Stimulated activated CD4-positive, alpha-beta T cell treated with anti-CD3 and anti-CD28 coated beads, Interleukin-4, amount 100 ng/mL, for 1 hour (primary cell): ENCODE data around the gene LSAMP.
"Not testable (repeated sequence)": the region's sequence is repeated elsewhere in the genome, so short reads cannot be mapped to it uniquely, and the experiment has no call there.

Experiments used
- DNase-seq: peaks from one replicate; pipeline ENCODE4 v3.0.0-alpha.2; 2020

The LSAMP gene

DNA sequence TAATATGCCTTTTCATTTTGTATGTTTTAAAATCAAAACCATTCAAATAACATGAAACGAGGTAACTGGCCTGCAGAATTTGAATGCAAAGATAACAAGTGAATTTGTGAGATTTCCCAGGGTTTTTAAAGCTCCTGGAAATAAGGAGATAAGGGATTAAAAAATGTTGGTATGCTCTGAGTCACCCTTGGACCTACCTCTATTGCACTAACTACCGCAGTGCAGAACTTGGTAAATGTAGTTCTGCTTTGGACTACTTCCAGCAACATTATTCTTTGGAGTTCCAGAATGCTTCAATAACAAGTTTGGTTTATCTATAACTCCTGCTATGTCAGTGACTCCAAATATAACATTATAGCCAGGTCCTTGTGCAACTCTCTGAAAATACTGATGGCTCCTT, 620.2 kb downstream of the LSAMP start:
- DNase-seq = no peak

DNA sequence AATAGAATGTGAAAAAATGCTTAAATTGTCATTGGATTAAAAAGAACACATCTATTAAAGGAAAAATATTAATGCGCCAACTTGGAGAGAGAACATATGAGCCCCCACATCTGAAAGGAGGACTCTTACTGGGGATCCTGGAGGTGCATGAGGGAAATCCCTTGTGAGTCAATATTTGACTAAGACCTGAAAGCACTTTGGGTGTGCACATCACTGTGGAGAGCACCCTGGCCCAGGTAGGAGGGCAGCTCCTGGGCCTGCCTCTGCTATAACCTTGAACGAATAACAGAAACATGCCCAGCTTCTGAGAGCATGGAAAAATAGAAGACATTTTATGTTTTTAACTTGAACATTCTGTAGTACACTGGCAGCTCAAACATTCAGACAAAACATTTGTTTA, 622.2 kb downstream of the LSAMP start:
- no peak for DNase-seq

DNA sequence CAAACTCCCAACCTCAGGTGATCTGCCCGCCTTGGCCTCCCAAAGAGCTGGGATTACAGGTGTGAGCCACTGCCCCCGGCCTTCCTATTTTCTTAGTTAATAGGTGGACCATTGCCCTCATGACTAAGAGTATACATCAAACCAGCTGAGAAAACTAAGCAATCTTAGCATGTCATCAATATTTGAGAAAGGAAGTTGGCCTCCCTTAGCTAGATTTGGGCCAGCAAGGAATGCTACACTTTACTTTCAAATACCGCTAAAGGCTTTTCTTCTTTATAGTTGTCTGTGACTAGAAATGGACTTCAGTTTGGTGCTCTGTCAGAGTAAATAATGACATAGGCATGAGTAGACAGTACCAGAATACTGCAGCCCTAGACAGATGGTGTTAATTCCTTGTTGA, 622.7 kb downstream of the LSAMP start:
- DNase-seq = no peak

DNA sequence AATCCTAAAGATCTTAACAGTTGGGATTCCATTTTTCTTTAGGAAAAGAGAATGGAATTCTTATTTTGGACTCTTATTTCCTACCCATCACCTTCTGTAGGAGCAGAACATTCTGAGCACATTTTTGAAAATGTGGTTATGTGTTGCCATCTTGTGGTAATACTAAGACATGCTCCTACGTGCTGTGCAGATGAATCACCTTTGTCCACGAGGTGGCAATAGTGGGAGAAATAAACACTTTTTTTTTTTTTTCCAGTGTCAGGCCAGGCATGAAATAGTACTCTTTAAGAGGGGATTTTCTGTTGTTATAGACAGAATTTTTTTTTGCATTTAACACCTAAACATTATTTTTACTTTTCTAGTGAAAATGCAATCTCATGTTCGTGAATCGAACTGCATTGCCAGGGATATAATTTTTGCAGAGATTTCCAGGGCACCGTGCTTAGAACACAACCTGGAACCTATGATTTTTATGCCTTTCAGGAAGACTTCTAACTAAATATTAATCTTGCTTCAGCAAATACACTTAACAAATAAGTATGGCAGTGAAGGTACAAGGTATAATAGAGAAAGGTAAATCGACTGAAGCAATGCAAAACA, 625.4 kb downstream of the LSAMP start:
- DNase-seq = peak; percentile 39

DNA sequence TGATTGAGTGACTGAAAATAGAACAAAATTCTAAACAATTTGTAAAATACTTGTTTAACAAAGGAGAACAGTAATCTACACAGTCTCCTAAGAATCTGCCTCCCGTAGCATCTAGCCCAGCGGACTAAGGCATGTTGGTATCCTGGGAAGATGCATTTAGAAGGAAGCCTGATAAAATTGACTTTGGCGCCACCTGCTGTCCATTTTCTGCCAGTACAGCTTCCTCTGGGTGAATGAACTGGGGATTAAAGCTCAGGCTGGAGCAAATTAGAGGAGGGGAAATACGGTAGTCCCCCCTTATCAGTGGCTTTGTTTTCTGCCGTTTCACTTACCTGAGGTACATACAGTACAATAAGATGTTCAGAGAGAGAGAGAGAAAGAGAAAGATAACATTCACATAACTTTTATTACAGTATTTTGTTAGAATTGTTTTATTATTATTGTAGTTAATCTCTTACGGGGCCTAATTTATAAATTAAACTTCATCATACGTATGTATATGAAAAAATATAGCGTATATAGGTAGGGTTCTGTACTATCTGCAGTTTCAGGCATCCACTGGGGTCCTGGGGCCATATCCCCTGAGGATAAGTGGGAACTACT, 630.4 kb downstream of the LSAMP start:
- DNase-seq = peak; percentile 63

DNA sequence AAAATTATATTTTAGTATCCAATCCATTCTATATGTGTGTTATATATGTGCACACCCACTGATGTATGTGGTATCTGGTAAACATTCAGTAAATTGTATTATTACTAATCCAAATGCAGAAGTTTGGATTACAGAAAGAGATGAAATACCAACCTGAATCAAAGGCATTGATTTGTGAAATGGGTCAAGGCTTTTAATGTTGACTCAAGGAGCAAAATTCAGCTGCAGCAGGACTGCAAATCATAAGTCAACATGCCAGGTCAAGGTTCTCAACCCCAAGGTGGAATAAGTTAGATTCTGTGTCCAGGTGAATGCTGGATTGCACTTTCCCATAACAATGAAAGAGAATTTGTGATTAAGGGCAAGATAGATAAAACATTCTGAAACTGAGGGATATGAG, 631.3 kb downstream of the LSAMP start:
- DNase-seq = no peak

GRCh38 chr3:115808816-115809215, 636.5 kb downstream of the LSAMP start:
- DNase-seq = no peak

GRCh38 chr3:115808244-115808643, 637.0 kb downstream of the LSAMP start:
- no peak for DNase-seq

- DNase-seq = no peak
Measured at GRCh38 chr3:115806501-115806900, 638.8 kb downstream of the LSAMP start.

- DNase-seq = no peak
Measured at GRCh38 chr3:115805520-115805919, 639.8 kb downstream of the LSAMP start.

GRCh38 chr3:115804713-115805119, 640.6 kb downstream of the LSAMP start:
- no peak for DNase-seq

DNA sequence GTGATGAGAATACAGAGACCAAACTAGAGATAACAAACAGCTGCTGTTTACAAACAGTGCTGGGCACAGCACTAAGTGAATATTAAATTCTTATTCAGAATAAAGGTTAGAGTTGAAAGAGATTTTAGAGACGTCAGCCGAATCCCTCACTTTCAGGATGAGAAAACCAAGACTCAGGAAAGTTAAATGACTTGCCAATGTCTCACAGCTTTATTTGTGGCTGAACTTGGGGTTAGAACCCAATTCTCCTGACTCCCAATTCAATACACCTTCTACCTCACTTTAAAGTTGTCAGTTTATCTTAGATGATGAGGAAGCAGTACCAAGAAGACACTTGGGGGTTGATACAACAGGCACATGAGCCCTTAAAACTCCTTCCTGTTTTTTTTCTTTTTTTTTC, 641.1 kb downstream of the LSAMP start:
- DNase-seq = no peak

DNA sequence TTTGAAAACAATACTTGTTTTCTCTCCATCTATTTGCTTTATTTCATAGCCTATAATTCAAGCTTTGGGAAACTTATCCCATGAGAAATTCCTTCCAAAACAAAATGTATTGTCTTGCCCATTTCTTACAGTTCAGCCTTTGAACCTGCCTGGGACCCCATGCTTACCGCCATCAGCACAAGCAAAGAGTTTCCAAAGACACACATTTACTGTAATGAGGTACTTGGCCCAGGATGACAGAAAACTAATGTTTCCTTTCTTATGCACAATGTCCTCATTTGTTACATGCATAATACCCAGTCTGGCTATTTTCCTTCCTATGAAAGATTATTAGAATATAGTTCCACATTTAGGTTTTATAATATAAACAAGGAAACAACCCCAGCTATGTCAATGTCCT, 641.6 kb downstream of the LSAMP start:
- no peak for DNase-seq

DNA sequence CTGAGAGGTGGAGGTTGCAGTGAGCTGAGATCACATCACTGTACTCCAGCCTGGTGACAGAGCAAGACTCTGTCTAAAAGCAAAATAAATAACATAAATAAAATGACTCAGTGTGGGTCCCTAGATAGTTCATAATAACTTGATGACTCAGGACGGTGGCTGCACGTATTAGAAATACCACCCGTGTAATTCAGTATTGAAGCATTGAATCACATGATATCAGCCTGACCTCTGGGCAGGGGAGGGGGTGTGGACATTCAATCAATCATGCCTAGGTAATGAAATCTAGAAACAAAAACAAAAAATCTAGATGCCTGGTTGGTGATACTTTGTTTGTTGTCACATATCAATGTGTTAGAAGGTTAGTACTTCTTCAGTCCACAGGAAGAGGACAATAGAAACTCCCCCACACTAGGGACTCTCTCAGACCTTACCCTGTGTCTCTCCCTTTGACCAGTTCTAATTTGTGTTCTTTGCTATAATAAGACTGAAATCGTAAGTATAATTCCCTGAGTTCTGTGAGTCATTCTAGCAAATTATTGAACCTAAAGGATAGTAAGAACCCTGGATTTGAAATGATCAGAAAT, 644.7 kb downstream of the LSAMP start:
- no peak for DNase-seq

DNA sequence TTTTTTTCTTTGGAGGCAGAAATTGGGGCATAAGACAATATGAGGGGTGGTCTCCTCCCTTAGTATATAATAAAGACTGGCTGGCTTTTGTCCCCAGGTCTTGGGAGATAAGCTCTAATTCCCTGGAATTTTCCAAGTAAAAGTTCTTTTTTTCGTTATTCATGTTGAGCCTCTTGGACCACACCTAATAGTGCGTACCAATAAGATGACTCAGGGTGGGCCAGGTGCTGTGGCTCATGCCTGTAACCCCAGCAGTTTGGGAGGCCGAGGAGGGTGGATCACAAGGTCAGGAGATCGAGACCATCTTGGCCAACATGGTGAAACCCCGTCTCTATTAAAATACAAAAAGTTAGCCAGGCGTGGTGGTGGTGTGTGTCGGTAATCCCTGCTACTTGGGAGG, 645.2 kb downstream of the LSAMP start:
- not testable (repeated sequence) for DNase-seq

DNA sequence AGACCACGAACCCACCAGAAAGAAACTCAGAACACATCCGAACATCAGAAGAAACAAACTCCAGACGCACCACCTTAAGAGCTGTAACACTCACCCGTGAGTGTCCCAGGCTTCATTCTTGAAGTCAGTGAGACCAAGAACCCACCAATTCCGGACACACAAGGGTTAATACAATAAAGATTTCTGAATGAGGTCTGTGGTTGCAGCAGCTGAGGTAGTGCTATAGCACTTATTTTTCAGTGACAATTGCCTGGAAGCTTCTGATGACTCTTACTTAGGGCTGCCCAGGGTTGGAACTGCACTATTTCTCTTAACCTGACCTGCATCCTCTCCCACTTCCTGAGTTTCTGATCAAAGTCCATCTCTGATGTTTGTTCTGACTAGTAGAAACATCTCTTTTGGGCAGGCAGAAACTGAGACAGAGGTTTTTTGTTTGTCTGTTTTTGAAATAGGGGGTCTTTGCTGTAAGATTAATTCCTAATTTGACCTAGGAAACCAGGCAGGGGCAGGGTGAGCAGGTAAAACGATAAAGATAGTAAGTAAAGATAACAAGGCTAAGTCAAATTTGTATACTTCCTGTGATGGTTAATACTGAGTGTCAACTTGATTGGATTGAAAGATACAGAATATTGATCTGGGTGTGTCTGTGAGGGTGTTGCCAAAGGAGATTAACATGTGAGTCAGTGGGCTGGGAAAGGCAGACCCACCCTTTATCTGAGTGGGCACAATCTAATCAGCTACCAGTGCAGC, 652.9 kb downstream of the LSAMP start:
- no peak for DNase-seq

GRCh38 chr3:115791271-115792153, 653.8 kb downstream of the LSAMP start:
- DNase-seq = not testable (repeated sequence)

- DNase-seq = peak; percentile 34
Measured at GRCh38 chr3:115790759-115791158, 654.5 kb downstream of the LSAMP start.

- DNase-seq = no peak
Measured at GRCh38 chr3:115789481-115789880, 655.8 kb downstream of the LSAMP start.

DNA sequence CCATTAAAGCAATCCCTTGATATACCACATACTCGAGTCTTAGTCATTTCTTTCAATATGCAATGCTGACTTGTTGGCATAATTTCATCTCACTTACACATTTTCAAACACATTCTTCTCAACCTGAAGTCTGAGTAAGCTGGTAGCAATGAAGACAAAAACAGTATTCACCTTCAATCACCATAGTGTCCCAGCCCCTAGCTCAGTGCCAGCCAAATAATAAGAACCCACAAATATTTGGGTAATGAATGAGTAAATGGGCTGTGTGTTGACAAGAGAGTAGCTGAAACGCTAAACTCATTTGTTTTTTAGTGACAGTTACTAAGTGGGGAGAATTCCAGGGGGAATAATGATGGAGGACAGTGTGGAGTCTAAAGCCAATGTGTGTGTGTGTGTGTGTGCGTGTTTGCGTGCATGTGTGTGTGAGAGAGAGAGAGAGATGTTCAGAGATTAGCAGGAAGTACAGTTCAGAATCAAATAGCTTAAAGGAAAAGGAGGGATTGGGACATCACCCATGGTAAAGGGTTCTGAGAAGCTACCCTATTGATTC, 656.3 kb downstream of the LSAMP start:
- DNase-seq = no peak

- no peak for DNase-seq
Measured at GRCh38 chr3:115787818-115788217, 657.5 kb downstream of the LSAMP start.

DNA sequence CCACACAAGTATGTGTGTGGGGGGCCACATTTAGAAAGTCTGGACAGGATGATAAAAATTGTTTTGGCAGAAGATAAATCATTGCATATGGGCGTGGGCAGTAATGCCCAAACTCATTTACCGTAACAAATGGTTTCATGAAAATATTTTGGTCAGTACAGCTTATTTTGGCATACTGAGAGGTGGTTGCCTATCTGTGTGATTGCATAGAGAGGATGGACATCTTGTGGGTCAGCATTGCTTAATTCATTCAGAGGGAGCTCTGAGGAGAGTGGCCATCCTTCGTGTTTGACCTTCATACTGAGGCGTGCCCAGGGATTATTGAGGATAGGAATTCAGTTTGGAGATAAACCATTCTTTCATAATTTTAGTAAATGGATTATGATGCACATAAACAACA, 659.5 kb downstream of the LSAMP start:
- DNase-seq = no peak
